CD4-positive, alpha-beta T cell treated with Interleukin-21 for 1 hour (primary cell): ENCODE measurements around the gene PREPL.
A peak's percentile ranks its signal among the peaks of the same experiment; 100 is the strongest.
"Not testable (repeated sequence)": the region's sequence is repeated elsewhere in the genome, so short reads cannot be mapped to it uniquely, and the experiment has no call there.

ENCODE experiments used
- DNase-seq: peaks from one replicate; pipeline ENCODE4 v3.0.0-alpha.2; 2020

The PREPL gene

GRCh38 chr2:44361330-44362206 lies at the start of gene PREPL, which contains the start of gene CAMKMT:
TSS of gene PREPL (minus strand) at chr2:44361494. CDS start at chr2:44346342, 15,152 bp downstream.
TSS of gene CAMKMT (plus strand) at chr2:44361947.
- peak; percentile 98 for DNase-seq

DNA sequence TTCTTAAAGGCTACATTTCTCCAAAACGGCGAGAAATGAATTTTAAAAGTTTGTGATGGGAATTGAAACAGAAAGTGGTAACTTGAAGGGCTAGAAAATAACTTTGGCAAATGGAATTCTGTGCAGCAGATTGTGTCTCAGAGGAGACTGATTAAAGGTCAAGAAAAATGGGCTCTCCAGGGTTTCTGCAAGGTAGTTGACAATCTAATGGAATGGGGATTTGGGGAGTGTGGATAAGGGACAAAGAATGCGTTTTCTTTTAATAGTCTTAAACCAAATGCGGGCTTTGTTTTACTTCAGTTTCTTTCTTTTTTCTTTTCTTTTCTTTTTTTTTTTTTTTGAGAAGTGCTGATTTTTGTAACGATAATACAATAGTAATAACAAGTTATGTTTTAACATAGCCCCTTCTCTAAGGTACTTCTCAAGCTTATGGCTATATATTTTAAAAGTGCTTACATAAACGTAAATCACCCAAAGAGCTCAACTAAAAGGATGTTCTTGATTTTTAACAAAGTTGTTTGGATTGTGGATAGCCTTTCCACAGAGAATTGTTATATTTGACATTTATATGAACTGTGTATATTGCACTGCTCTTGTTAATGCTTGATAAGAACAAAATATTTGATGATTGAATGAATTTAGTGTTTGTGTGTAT lies 37.1 kb upstream of the PREPL start:
- no peak for DNase-seq

- no peak for DNase-seq
These were observed 36.3 kb upstream of the PREPL start for GRCh38 chr2:44397447-44398175.

GRCh38 chr2:44392338-44392943 lies 31.1 kb upstream of the PREPL start:
- DNase-seq, result peak; percentile 49

- DNase-seq, result no peak
These were observed 28.6 kb upstream of the PREPL start for GRCh38 chr2:44389895-44390294.

GRCh38 chr2:44388877-44389276 lies 27.6 kb upstream of the PREPL start:
- DNase-seq, result no peak

DNA sequence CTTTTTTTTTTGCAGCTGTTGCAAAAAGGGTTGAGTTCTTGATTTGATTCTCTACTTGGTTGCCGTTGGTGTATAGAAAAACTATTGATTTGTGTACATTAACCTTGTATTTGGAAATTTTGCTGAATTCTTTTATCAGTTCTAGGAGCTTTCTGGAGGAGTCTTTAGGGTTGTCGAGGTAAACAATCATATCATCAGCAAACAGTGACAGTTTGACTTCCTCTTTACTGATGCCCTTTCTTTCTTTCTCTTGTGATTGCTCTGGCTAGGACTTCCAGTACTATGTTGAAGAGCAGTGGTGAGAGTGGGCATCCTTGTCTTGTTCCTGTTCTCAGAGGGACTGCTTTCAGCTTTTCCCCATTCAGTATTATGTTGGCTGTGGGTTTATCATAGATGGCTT lies 23.9 kb upstream of the PREPL start:
- DNase-seq, result not testable (repeated sequence)

DNA sequence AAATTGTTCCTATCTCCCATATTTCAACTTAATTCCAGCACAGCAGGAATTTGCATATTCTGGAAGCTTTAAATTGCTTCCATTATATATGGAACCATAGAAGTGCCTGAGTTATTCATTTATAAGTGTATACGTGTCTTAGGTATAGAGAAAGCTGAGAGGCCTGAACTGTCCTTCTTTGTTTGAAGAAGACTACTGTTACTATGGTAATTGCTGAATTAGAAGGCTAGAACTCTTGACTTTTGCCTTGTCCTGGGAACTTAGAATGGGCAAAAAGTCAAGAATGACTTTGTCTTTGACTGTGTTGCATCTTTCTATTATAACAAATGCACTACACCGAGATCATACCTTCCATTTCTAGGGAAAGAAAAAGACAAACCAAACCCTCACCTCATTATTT lies 16.2 kb upstream of the PREPL start:
- no peak for DNase-seq

DNA sequence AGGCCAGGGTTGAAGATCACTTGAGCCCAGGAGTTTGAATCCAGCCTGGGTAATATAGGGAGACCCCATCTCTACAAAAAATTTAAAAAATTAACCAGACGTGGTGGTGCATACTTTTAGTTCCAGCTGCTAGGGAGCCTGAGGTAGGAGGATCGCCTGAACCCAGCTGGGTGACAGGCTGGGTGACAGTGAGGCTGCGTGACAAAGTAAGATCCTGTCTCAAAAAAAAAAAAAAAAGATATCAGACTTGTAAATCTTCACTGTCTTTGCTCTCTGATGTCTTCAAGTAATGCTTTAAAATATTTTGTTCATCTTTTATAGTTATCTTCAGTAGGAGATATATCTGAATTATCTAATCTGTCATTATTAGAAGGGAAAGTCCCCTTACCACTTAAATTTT lies 11.0 kb upstream of the PREPL start:
- no peak for DNase-seq

DNA sequence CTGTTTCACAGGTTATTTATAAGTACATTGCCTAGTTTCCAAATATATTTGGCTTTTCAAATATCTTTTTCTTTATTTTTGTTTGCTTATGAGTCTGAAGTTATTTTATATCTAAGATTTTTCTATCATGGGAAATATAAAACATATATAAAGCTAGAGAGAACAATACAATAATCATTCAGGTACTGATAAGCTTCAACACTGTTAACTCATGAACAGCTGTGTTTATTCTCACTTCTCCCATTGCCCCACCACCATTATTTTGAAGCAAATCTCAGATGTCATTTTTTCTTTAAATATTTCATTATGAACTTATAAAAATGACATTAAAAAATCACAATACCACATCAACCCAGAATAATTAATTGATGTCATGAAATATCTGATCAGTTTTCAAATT lies 10.2 kb upstream of the PREPL start:
- no peak for DNase-seq

DNA sequence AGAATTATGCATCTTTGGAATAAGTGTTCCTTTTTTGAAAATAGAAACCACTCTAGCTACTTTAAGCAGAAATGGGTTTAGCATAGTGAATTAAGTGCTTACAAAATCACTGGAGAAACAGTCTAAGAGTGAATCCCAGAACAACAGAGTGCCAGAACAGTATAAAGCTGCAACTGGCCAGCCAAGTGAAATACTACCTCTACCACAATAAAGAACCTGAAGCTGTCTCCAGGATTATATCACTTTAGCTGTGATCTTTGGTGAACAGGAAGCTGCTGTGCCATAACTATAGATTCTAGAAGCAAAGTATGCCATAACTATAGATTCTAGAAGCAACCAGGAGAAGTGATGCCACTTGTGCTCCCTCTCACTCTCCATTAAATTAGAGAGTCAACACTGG lies 8.1 kb upstream of the PREPL start:
- no peak for DNase-seq

DNA sequence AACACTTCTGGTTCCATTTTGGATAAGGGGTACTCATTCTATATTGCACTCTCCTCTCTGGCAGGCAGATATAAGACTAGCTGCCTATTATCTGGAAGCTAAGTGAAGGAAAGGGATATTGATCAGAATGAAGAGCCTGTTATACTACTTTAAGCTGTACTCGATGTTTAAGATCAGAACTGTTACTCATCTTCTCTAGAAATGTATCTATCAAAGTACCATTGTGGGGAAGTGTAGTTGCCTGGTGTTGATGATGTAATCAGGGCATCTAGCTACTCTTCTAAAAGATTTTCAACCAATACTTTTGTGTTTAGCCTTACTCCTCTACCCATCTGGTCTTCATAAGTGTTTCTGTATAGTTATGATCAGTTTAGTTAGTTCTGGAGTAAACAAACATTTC lies 6.3 kb upstream of the PREPL start:
- no peak for DNase-seq

DNA sequence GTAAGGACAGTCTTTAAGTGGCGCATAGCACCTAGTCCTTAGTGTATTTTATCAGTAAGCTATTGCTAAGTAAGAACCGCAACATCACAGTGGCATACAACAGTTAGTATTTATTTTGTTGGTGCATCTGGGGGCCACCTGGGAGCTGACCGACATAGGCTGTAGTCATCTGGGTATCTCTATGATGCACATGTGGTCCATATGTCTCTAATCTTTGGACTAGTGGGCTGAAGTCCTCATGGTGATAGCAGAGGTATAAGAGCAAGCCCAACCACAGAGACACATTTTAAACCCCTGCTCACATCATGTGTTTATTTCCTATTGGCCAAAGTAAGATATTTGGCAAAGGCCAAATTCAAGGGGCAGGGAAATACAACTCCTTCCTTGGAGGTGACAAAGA lies 3.3 kb upstream of the PREPL start:
- DNase-seq, result no peak

GRCh38 chr2:44362207-44363015 lies 1.1 kb upstream of the PREPL start:
- DNase-seq, result peak; percentile 34

GRCh38 chr2:44360749-44361329 lies 455 bp downstream of the PREPL start:
- peak; percentile 10 for DNase-seq

GRCh38 chr2:44358503-44358902 lies 2.8 kb downstream of the PREPL start:
- peak; percentile 47 for DNase-seq

GRCh38 chr2:44354761-44355160 lies 6.5 kb downstream of the PREPL start:
- DNase-seq, result no peak

- no peak for DNase-seq
These were observed 8.8 kb downstream of the PREPL start for GRCh38 chr2:44352510-44352909.

GRCh38 chr2:44351676-44352075 lies 9.6 kb downstream of the PREPL start:
- DNase-seq, result no peak

GRCh38 chr2:44351088-44351487 lies 10.2 kb downstream of the PREPL start:
- no peak for DNase-seq

GRCh38 chr2:44349506-44349905 lies 11.8 kb downstream of the PREPL start:
- no peak for DNase-seq

- DNase-seq, result no peak
These were observed 12.9 kb downstream of the PREPL start for GRCh38 chr2:44348400-44348799.
